Progenitor cell of endocrine pancreas (in vitro differentiated cells): Measurements from ENCODE around the gene PTGIS. TPM values are rescaled to one million over a fixed set of nuclear protein-coding genes. Genes with fewer than 3 reads are reported as not detected.
A peak's percentile ranks its signal among the peaks of the same experiment; 100 is the strongest.

Experiments
- DNase-seq: peaks from one replicate; pipeline ENCODE4 v3.0.0; 2021; ENCODE audit warnings: low spot score; ENCODE audit not compliant: unreplicated experiment
- H3K27ac Mint-ChIP-seq: 2 replicates; pipeline ENCODE4 v1.8.0; 2021; ENCODE audit warnings: mild to moderate bottlenecking, moderate library complexity, mixed read lengths
- H3K27me3 Mint-ChIP-seq: 2 replicates; pipeline ENCODE4 v1.8.0; 2021; ENCODE audit warnings: mixed read lengths
- H3K36me3 Mint-ChIP-seq: 2 replicates; pipeline ENCODE4 v1.8.0; 2022; ENCODE audit warnings: mixed read lengths; ENCODE audit not compliant: insufficient read depth
- H3K4me1 Mint-ChIP-seq: 2 replicates; pipeline ENCODE4 v1.8.0; 2021; ENCODE audit warnings: low read depth, mixed read lengths
- H3K4me3 Mint-ChIP-seq: 2 replicates; pipeline ENCODE4 v1.8.0; 2021; ENCODE audit warnings: low read depth, mild to moderate bottlenecking, moderate library complexity, mixed read lengths
- H3K9me3 Mint-ChIP-seq: 2 replicates; pipeline ENCODE4 v1.8.0; 2021; ENCODE audit warnings: low read depth, mixed read lengths
- CTCF ChIP-seq: fragments of 200-600 bp; sonication (generic); IDR thresholded peaks from one replicate; pipeline ENCODE4 v1.5.0; 2021; ENCODE audit warnings: antibody characterized with exemption, mild to moderate bottlenecking; ENCODE audit not compliant: unreplicated experiment
- total RNA-seq: library from RNA; stranded (reverse); gene quantifications from 2 replicates; pipeline ENCODE4 v1.2.1, GENCODE V29; 2021

The PTGIS gene
- total RNA-seq, 1 donor from 2014 or later: 19.3 TPM

- DNase-seq: no peak
- no peak overlapping the region for H3K4me3 Mint-ChIP-seq
- peak overlapping the region; percentile 44 for H3K27ac Mint-ChIP-seq
- H3K36me3 Mint-ChIP-seq: peaks cover 16% of the 10 kb centered on the region
- H3K9me3 Mint-ChIP-seq: no peaks in the 10 kb centered on the region
- TF ChIP-seq CTCF: no peak
- H3K27me3 Mint-ChIP-seq: no peaks in the 10 kb centered on the region
- H3K4me1 Mint-ChIP-seq: peaks cover 1% of the 10 kb centered on the region
Measured at GRCh38 chr20:49521356-49521755, 46.6 kb downstream of the PTGIS start.

GRCh38 chr20:49519777-49520359 is 48.1 kb downstream of the PTGIS start:
- Mint-ChIP-seq H3K27me3 (no peaks in the 10 kb centered on the region), H3K36me3 (peaks cover 13% of the 10 kb centered on the region), H3K4me3 (no peak overlapping the region), H3K27ac (no peak overlapping the region), H3K4me1 (peaks cover 1% of the 10 kb centered on the region), H3K9me3 (no peaks in the 10 kb centered on the region)
- DNase-seq: no peak
- TF ChIP-seq CTCF: no peak

GRCh38 chr20:49519212-49519712 is 48.7 kb downstream of the PTGIS start:
- Mint-ChIP-seq H3K9me3 (no peaks in the 10 kb centered on the region), H3K27ac (no peak overlapping the region), H3K36me3 (peaks cover 10% of the 10 kb centered on the region), H3K4me1 (peaks cover 1% of the 10 kb centered on the region), H3K27me3 (no peaks in the 10 kb centered on the region), H3K4me3 (no peak overlapping the region)
- DNase-seq: no peak
- no peak for TF ChIP-seq CTCF

- Mint-ChIP-seq H3K9me3 (no peaks in the 10 kb centered on the region), H3K4me1 (peaks cover 1% of the 10 kb centered on the region), H3K27me3 (no peaks in the 10 kb centered on the region), H3K4me3 (no peak overlapping the region), H3K27ac (no peak overlapping the region), H3K36me3 (peaks cover 11% of the 10 kb centered on the region)
- TF ChIP-seq CTCF: no peak
- no peak for DNase-seq
Measured at GRCh38 chr20:49518576-49518975, 49.4 kb downstream of the PTGIS start.

GRCh38 chr20:49517805-49518100 is 50.2 kb downstream of the PTGIS start:
- peaks cover 1% of the 10 kb centered on the region for H3K4me1 Mint-ChIP-seq
- TF ChIP-seq CTCF: no peak
- peaks cover 9% of the 10 kb centered on the region for H3K36me3 Mint-ChIP-seq
- no peak overlapping the region for H3K27ac Mint-ChIP-seq
- no peak overlapping the region for H3K4me3 Mint-ChIP-seq
- H3K27me3 Mint-ChIP-seq: no peaks in the 10 kb centered on the region
- DNase-seq: no peak
- no peaks in the 10 kb centered on the region for H3K9me3 Mint-ChIP-seq
